AG10803 (cell line): Measurements from ENCODE around the gene AUP1.
A peak's percentile ranks its signal among the peaks of the same experiment; 100 is the strongest.

Source experiments
- DNase-seq: peaks from one replicate; pipeline ENCODE4 v3.0.0; 2010; ENCODE audit warnings: low read depth
- H3K4me3 ChIP-seq: 2 replicates; pipeline ENCODE4 v1.5.1; 2011; ENCODE audit warnings: mild to moderate bottlenecking, low read length, control low read depth
- CTCF ChIP-seq: conservative IDR thresholded peaks from 2 replicates; pipeline ENCODE4 v1.5.1; 2011; ENCODE audit warnings: mild to moderate bottlenecking, low read length, control low read depth, inconsistent platforms

AUP1 gene, protein sequence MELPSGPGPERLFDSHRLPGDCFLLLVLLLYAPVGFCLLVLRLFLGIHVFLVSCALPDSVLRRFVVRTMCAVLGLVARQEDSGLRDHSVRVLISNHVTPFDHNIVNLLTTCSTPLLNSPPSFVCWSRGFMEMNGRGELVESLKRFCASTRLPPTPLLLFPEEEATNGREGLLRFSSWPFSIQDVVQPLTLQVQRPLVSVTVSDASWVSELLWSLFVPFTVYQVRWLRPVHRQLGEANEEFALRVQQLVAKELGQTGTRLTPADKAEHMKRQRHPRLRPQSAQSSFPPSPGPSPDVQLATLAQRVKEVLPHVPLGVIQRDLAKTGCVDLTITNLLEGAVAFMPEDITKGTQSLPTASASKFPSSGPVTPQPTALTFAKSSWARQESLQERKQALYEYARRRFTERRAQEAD

GRCh38 chr2:74529357-74530238 lies at the start of gene AUP1, which contains the start of gene HTRA2:
AUP1 (minus strand) TSS chr2:74529706; CDS start chr2:74529629, 77 bp downstream.
HTRA2 (plus strand) TSS chr2:74529933; CDS start chr2:74530007, 74 bp downstream.
- peak within 1 kb of the TSS; percentile 99 for H3K4me3 ChIP-seq
- TF ChIP-seq CTCF, result no peak
- peak; percentile 99 for DNase-seq

- TF ChIP-seq CTCF, result no peak
- no peak for DNase-seq
- no peak overlapping the region for H3K4me3 ChIP-seq
Observed at GRCh38 chr2:74578408-74578807, 48.9 kb upstream of the AUP1 start.

GRCh38 chr2:74577448-74577847 lies 47.9 kb upstream of the AUP1 start:
- peak; percentile 43 for DNase-seq
- no peak for TF ChIP-seq CTCF
- H3K4me3 ChIP-seq, result no peak overlapping the region

DNA sequence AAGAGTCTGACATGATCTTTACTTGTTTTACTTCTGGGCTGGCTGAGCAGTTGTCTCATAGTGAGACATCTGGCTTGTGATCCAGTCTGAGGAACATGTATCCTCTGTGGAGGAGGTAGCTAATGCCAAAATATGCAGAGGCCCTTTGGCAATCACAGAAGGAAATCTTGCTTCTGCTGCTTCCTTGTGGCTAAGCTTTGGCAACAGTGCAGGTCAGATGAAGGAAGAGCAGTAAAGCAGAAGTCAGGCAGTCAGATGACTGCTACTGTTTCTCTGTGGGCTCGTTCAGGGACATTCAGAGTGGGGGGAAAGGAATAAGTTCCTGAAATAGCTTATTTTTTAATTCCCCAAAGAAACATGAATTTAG lies 47.3 kb upstream of the AUP1 start:
- peak; percentile 56 for TF ChIP-seq CTCF
- peak; percentile 98 for DNase-seq
- H3K4me3 ChIP-seq, result no peak overlapping the region; the same call in 1 of the 2 replicates

DNA sequence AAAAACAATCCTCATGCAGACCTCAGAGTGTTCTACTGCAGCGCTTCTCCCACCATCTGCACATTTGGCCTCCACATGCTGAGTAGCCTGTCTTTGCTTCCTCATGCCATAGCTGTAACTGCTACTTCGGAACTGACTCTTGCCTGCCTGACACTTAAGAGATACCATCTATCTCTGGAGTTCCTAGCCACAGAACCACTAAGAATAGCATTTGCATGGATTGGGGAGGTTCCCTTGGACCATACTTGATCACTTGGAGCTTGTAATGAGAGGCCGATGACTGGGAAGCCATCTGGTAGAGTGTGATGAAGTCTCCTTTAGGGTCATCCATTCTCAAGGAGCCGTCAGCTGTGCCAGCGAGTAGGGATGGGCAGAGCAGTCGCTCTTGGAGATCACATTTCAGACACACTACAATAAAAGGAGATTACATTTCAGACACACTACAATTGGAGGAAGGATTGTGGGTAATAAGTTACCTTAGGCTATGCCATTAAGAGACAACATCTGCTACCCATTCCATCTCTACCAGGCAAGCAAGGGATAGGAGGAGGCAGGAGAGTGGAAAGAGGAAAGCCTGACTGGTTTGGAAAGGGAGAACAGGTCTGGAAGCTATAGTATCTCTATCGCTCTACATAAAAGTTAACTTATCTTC lies 46.8 kb upstream of the AUP1 start:
- no peak for TF ChIP-seq CTCF
- peak; percentile 96 for DNase-seq
- peak overlapping the region; percentile 18 for H3K4me3 ChIP-seq

GRCh38 chr2:74575320-74575719 lies 45.8 kb upstream of the AUP1 start:
- peak; percentile 30 for DNase-seq
- H3K4me3 ChIP-seq, result no peak overlapping the region
- no peak for TF ChIP-seq CTCF
